Suprapubic skin (tissue), 3 donors: ENCODE measurements around the gene PALMD.

Source experiments
- CTCF ChIP-seq, 2 donors: fragments of 200-600 bp in 1 of 2; fragments of 450-650 bp in 1 of 2; sonication (generic) in 1 of 2; IDR thresholded peaks; one replicate each; pipeline ENCODE4 v1.5.1; 2016 to 2019; ENCODE audit warnings: antibody characterized with exemption in 2 of 2, mild to moderate bottlenecking in 1 of 2, moderate library complexity in 1 of 2
- EP300 ChIP-seq: sonication (generic); formaldehyde crosslinking; IDR thresholded peaks from one replicate; pipeline ENCODE4 v1.6.1; 2017; ENCODE audit warnings: antibody characterized with exemption
- POLR2A ChIP-seq, 2 donors: fragments of 450-650 bp; IDR thresholded peaks; one replicate each; pipeline ENCODE4 v1.6.1; 2017; ENCODE audit warnings: antibody characterized with exemption in 2 of 2, mild to moderate bottlenecking in 2 of 2, moderate library complexity in 2 of 2

- TF ChIP-seq POLR2A (IDR thresholded peaks at IDR 0.05) (no peak), CTCF (IDR thresholded peaks at IDR 0.05) (no peak), EP300 (no peak)
Measured at GRCh38 chr1:99672038-99672437, 26.1 kb downstream of the PALMD start.
